ENCODE measurements around the gene DGKD.

The DGKD gene

GRCh38 chr2:233379034-233379433 is 24.7 kb downstream of the DGKD start:
- TF ChIP-seq CTCF (IDR thresholded peaks at IDR 0.05), result no peak

- TF ChIP-seq CTCF (IDR thresholded peaks at IDR 0.05), result no peak
Measured at GRCh38 chr2:233379441-233379840, 25.1 kb downstream of the DGKD start.

- no peak for TF ChIP-seq CTCF (IDR thresholded peaks at IDR 0.05)
Measured at GRCh38 chr2:233380132-233380895, 26.0 kb downstream of the DGKD start.

- no peak for TF ChIP-seq CTCF (IDR thresholded peaks at IDR 0.05)
Measured at GRCh38 chr2:233380995-233381637, 26.8 kb downstream of the DGKD start.

GRCh38 chr2:233381638-233381995 is 27.3 kb downstream of the DGKD start:
- no peak for TF ChIP-seq CTCF (IDR thresholded peaks at IDR 0.05)

GRCh38 chr2:233384015-233384414 is 29.7 kb downstream of the DGKD start:
- no peak for TF ChIP-seq CTCF (IDR thresholded peaks at IDR 0.05)

- TF ChIP-seq CTCF (IDR thresholded peaks at IDR 0.05), result no peak
Measured at GRCh38 chr2:233384811-233385488, 30.7 kb downstream of the DGKD start.

Data from LNCAP (cell line).